ENCODE measurements around the gene DDX19B.
"Not testable (repeated sequence)": the region's sequence is repeated elsewhere in the genome, so short reads cannot be mapped to it uniquely, and the experiment has no call there.

The DDX19B gene

GRCh38 chr16:70298988-70299938 is at the start of gene DDX19B:
Gene DDX19B (plus strand): TSS chr16:70299186. CDS start chr16:70299298, 112 bp downstream.
- DNase-seq (ENCODE audit: low spot score in 2 of 2), result peak; percentile 40 to 79
- H3K27ac Mint-ChIP-seq, result peak within 1 kb of the TSS; percentile 96
- ATAC-seq, result peak; percentile 91
- peaks cover 46% of the 10 kb centered on the region for H3K36me3 Mint-ChIP-seq
- H3K4me1 Mint-ChIP-seq, result peaks cover 38% of the 10 kb centered on the region
- H3K4me3 Mint-ChIP-seq, result peak within 1 kb of the TSS; percentile 87
- H3K9me3 Mint-ChIP-seq, result peaks cover 10% of the 10 kb centered on the region

- peaks cover 81% of the 10 kb centered on the region for H3K36me3 Mint-ChIP-seq
- DNase-seq (ENCODE audit: low spot score in 2 of 2); H3K9me3 Mint-ChIP-seq; ATAC-seq: not testable (repeated sequence)
- H3K4me1 Mint-ChIP-seq, result peaks cover 16% of the 10 kb centered on the region
- H3K27ac Mint-ChIP-seq, result peak overlapping the region; percentile 37
- H3K4me3 Mint-ChIP-seq, result peak overlapping the region; percentile 82
These were observed 49.3 kb upstream of the DDX19B start for GRCh38 chr16:70249697-70250096.

- DNase-seq (ENCODE audit: low spot score in 2 of 2) (peak; percentile 22 to 74), ATAC-seq (peak; percentile 75)
- H3K4me3 Mint-ChIP-seq, result peak overlapping the region; percentile 82
- peaks cover 16% of the 10 kb centered on the region for H3K4me1 Mint-ChIP-seq
- H3K9me3 Mint-ChIP-seq, result no peaks in the 10 kb centered on the region
- H3K36me3 Mint-ChIP-seq, result peaks cover 87% of the 10 kb centered on the region
- peak overlapping the region; percentile 85 for H3K27ac Mint-ChIP-seq
These were observed 48.0 kb upstream of the DDX19B start for GRCh38 chr16:70250748-70251628.

DNA sequence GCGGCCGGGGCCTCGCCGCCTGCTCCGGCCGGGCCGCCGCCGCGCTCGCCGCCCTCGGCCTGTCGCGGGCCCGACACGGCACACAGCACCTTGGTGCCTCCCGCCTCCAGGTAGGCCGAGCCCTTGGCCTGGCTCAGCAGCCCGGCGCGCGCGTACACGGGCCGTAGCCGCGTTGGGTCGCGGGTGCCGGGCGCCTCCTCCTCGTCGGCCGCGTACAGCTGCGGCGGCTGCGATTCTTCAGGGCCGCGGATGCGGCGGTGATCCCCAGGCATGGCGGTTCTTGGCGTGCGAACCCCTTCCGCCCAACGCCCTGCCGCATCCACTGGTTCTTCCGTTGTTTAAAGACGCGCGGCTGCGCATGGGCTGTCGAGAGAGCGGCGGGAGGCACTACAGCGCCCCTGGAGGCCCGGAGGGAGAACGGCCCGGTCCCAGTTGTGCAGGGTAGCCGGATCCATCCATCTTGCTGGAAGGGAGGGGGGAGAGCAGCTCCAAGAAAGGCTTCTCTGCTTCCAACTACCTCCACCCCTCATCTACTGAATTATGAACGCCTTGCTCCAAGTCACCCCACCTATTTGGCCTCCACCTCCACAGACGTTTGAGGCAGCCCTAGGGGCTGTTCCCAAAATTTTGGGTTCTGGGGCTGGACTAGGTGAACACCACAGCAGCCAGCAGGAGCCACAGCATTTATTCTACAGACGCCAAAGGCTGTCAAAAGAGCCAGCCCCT is 47.2 kb upstream of the DDX19B start, which contains the start of gene EXOSC6:
Gene EXOSC6 (minus strand): TSS at position 312 of the 726 bp plus-strand sequence. CDS start 40 bp downstream, at position 272.
- peaks cover 90% of the 10 kb centered on the region for H3K36me3 Mint-ChIP-seq
- ATAC-seq (peak; percentile 91), DNase-seq (ENCODE audit: low spot score in 2 of 2) (peak; percentile 86 to 96)
- no peaks in the 10 kb centered on the region for H3K9me3 Mint-ChIP-seq
- peaks cover 16% of the 10 kb centered on the region for H3K4me1 Mint-ChIP-seq
- H3K4me3 Mint-ChIP-seq, result peak within 1 kb of the TSS; percentile 82
- H3K27ac Mint-ChIP-seq, result peak within 1 kb of the TSS; percentile 85

DNA sequence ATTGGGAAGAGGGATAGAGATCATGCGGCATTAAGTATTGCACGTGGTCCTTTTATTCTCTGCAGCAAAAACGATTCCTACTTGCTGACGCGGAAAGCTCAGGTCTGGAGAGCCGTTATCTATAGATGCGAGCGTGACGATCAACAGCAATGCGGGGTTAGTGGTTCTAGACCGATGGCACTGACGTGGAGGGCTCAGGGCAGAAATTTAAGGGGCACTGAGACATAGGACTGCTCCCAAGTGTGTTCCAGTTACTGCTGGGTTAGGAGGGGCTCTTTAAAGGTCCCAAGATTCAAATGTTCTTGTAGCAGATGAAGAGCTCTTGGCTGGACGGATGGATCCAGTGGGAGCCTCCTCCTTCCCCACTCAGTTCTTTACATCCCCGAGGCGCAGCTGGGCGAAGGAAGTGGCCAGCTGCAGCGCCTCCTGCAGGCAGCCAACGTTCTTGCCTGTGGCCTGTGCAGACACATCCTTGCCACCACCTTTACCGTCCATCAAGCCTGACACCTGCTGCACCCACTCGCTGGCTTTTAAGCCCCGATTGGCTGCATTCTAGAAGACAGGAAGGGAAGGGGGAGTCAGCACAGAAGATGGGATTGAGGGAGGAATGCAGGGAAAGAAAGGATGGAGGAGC is 46.5 kb upstream of the DDX19B start:
- peak in 1 of 2 donors; percentile 54 for DNase-seq (ENCODE audit: low spot score in 2 of 2)
- Mint-ChIP-seq H3K4me3 (no peak overlapping the region), H3K27ac (peak overlapping the region; percentile 50), H3K9me3 (no peaks in the 10 kb centered on the region), H3K36me3 (peaks cover 93% of the 10 kb centered on the region), H3K4me1 (peaks cover 16% of the 10 kb centered on the region)
- no peak for ATAC-seq

DNA sequence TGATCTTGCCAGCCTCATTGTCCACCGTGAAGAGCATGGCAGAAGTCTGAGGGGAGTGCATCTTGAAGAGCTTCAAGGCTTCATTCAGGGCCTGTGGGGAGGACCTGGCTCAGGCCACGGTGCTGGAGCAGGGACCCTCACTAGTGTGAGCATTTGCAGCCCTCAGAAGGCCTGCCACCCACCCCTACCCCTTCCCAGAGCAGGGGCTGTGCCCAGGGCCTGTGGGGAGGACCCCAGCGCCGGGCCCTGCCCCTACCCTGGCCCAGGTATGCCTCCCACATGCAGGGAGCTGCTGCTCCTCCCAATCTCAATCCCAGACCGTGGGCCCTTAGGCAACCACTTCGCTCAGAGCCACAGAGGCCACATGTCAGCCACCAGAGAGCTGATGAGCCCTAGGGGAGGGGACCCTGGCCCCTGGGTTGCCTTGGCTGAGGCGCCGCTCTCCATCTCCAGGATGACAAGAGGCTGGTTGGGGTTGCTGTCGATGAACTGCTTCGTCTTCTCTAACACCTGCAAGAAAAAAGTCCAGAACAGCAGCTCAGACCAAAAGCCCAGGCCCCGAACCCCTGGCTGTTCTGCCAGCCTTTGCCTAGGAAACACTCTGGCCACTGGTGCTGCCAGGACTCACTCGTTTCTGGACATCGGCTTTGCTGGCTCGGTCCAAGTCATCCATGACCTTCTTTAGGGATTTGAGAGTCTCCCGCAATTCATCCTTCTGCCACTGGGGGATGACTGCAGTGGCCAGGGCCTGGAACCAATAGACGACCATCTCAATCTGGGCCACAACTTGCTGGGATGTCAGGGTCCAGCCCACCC is 45.5 kb upstream of the DDX19B start:
- Mint-ChIP-seq H3K9me3 (no peaks in the 10 kb centered on the region), H3K4me1 (peaks cover 16% of the 10 kb centered on the region), H3K4me3 (no peak overlapping the region), H3K27ac (peak overlapping the region; percentile 73), H3K36me3 (peaks cover 93% of the 10 kb centered on the region)
- ATAC-seq, result no peak
- peak in 1 of 2 donors; percentile 70 for DNase-seq (ENCODE audit: low spot score in 2 of 2)

DNA sequence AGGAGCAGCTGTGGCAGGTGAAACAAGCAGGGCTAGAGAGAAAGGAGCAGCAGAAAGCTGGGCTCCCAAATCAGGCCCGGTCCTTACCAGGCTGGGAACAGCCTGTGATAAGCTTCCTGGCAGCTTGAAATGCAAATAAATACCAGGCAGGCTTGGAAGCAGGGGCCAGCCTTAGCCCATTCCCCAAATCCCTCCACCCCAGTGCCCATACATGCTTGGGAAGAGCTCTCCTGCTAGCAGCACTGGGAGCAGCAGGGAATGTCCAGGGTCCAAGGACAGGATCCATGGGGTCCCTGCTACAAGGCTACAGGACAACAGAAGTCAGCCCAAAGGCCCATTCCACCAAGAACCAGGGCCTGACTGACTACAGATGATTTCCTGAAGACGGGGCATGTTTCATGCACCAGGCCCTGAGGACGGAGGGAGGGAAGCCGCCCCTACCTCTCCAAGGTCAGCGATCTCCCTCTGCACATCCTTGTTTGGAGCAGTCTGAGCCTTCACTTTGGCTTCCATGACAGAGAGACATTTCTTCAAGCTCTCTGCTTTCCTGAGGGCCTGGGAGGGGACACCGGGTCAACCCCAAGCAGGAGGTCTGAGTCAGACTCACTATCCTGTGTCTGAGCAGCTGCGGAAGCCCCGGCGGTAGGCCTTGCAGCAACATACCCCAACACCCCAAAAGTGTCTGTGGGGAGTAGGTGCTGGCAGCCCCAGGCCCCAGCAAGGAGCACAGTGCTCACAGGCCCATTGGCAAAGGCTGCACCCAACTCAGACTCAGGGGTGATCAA is 44.6 kb upstream of the DDX19B start:
- Mint-ChIP-seq H3K4me1 (peaks cover 10% of the 10 kb centered on the region), H3K27ac (peak overlapping the region; percentile 73), H3K4me3 (no peak overlapping the region), H3K36me3 (peaks cover 93% of the 10 kb centered on the region), H3K9me3 (no peaks in the 10 kb centered on the region)
- ATAC-seq (no peak), DNase-seq (ENCODE audit: low spot score in 2 of 2) (no peak)

DNA sequence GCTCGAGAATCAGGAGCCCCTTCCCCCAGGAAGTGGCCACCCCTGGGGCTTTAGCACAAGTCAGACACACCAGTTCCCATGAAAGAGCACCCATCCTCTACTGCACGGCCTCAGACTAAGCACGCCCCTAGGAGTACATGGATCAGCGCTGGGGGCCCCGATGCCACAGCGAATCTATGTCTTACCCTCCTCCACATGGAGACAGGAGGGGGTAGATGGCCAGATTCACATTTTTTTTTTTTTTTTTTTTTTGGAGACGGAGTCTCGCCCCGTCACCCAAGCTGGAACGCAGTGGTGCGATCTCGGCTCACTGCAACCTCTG is 44.1 kb upstream of the DDX19B start:
- peaks cover 7% of the 10 kb centered on the region for H3K4me1 Mint-ChIP-seq
- no peaks in the 10 kb centered on the region for H3K9me3 Mint-ChIP-seq
- peaks cover 94% of the 10 kb centered on the region for H3K36me3 Mint-ChIP-seq
- no peak overlapping the region for H3K27ac Mint-ChIP-seq
- DNase-seq (ENCODE audit: low spot score in 2 of 2) (no peak), ATAC-seq (no peak)
- no peak overlapping the region for H3K4me3 Mint-ChIP-seq

DNA sequence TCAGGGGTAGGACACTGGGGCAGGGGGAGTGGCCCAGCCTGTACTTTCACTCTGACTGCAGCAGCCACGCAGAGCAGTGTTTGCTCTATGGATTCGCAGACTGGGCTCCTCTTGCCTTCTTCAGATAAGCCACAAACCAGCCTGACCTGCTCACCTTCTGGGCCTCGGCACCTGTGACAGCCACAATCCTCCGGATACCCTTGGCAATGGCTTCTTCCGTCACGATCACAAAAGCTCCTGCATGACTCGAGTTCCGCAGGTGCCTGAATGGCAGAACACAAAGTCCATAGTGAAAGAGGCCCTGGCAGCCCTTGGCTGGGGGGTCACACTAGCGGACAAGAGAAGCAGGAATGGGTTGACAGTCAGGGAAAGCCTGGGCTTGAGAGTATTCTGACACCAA is 43.4 kb upstream of the DDX19B start:
- no peak overlapping the region for H3K4me3 Mint-ChIP-seq
- DNase-seq (ENCODE audit: low spot score in 2 of 2) (no peak), ATAC-seq (no peak)
- peaks cover 94% of the 10 kb centered on the region for H3K36me3 Mint-ChIP-seq
- peaks cover 7% of the 10 kb centered on the region for H3K4me1 Mint-ChIP-seq
- H3K9me3 Mint-ChIP-seq, result no peaks in the 10 kb centered on the region
- H3K27ac Mint-ChIP-seq, result no peak overlapping the region

- H3K36me3 Mint-ChIP-seq, result peaks cover 100% of the 10 kb centered on the region
- no peaks in the 10 kb centered on the region for H3K9me3 Mint-ChIP-seq
- H3K4me1 Mint-ChIP-seq, result no peaks in the 10 kb centered on the region
- DNase-seq (ENCODE audit: low spot score in 2 of 2), result no peak
- no peak overlapping the region for H3K27ac Mint-ChIP-seq
- H3K4me3 Mint-ChIP-seq, result no peak overlapping the region
- no peak for ATAC-seq
These were observed 41.6 kb upstream of the DDX19B start for GRCh38 chr16:70257391-70257790.

DNA sequence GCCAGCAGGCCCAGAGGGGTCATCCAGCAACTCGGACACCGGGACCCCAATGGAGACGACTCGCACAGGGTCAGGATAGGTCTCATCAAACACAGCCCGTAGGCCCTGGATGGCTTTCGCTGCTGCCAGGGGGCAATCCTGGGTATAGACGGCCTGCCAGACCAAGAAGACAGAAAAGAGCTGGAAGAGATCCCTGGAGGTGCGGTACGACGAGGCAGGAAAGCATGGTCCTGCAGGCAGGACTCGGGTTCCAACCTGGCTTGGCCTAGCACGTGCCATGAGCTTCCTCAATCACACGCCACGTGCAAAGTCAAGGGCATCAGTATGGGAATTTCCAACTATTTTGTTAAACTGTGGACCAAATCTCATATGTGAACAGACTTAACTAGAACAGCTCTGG is 40.9 kb upstream of the DDX19B start:
- H3K27ac Mint-ChIP-seq, result no peak overlapping the region

DNA sequence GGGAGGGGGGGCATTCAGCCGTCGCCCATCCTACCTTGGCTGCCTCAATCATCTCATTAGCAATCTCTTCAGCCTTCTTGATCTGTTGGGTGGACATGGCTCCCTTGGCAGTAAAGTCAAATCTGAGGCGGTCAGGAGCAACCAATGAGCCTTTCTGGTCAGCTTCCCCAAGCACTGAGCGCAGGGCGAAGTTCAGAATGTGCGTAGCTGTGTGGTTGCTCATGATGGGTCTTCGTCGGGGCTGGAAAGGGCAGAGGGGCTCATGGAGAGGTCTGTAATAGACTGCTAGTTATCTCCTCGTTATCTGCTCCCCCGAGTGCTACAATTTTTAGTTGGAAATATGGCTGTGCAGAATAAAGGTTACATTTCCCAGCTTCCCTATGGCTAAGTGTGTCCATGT is 40.0 kb upstream of the DDX19B start:
- Mint-ChIP-seq H3K27ac (no peak overlapping the region), H3K9me3 (no peaks in the 10 kb centered on the region), H3K36me3 (peaks cover 100% of the 10 kb centered on the region), H3K4me3 (no peak overlapping the region), H3K4me1 (no peaks in the 10 kb centered on the region)
- DNase-seq (ENCODE audit: low spot score in 2 of 2), result no peak
- no peak for ATAC-seq

More for the DNA sequence above, 40.9 kb upstream of the DDX19B start:
- no peaks in the 10 kb centered on the region for H3K9me3 Mint-ChIP-seq
- ATAC-seq, result no peak
- peaks cover 100% of the 10 kb centered on the region for H3K36me3 Mint-ChIP-seq
- H3K4me1 Mint-ChIP-seq, result no peaks in the 10 kb centered on the region
- DNase-seq (ENCODE audit: low spot score in 2 of 2), result no peak
- no peak overlapping the region for H3K4me3 Mint-ChIP-seq

GRCh38 chr16:70259903-70260302 is 39.1 kb upstream of the DDX19B start:
- DNase-seq (ENCODE audit: low spot score in 2 of 2); H3K4me1 Mint-ChIP-seq; H3K9me3 Mint-ChIP-seq; ATAC-seq; H3K27ac Mint-ChIP-seq; H3K4me3 Mint-ChIP-seq: not testable (repeated sequence)
- peaks cover 100% of the 10 kb centered on the region for H3K36me3 Mint-ChIP-seq

Measured in stimulated activated effector memory CD8-positive, alpha-beta T cell treated with anti-CD3 and anti-CD28 coated beads, Interleukin-12 subunit alpha, Interleukin-12 subunit beta, amount 100 ng/mL, for 72 hours (primary cell).